GM23338 (cell line): ENCODE data around the gene MAPK6. TPM values are rescaled to one million over a fixed set of nuclear protein-coding genes. Genes with fewer than 3 reads are reported as not detected.

Source experiments
- ATAC-seq: fragments of 200-7000 bp; cut with Tn5 transposase; 3 replicates; pipeline ENCODE4 v1.9.1; 2020
- DNase-seq: peaks from one replicate; pipeline ENCODE4 v3.0.0-alpha.2; 2015; ENCODE audit warnings: low spot score
- H2AFZ ChIP-seq: fragments of 200-600 bp; sonication (generic); 2 replicates; pipeline ENCODE4 v1.8.0; 2016; ENCODE audit warnings: antibody characterized with exemption, mild to moderate bottlenecking, moderate library complexity
- H3F3A ChIP-seq: fragments of 200-600 bp; sonication (generic); replicated peaks from 2 replicates; pipeline ENCODE4 v1.8.0; 2017; ENCODE audit warnings: antibody characterized with exemption, mixed run types, low read depth
- H3K27ac ChIP-seq: fragments of 200-600 bp; sonication (generic); 2 replicates; pipeline ENCODE4 v1.6.1; 2016; ENCODE audit warnings: low read depth
- H3K27me3 ChIP-seq: fragments of 200-600 bp; sonication (generic); 2 replicates; pipeline ENCODE4 v1.8.0; 2016; ENCODE audit warnings: mild to moderate bottlenecking, mixed run types, moderate library complexity; ENCODE audit not compliant: insufficient read depth
- H3K36me3 ChIP-seq: fragments of 200-600 bp; sonication (generic); 2 replicates; pipeline ENCODE4 v1.8.0; 2016; ENCODE audit warnings: mild to moderate bottlenecking; ENCODE audit not compliant: insufficient read depth
- H3K4me1 ChIP-seq: fragments of 200-600 bp; sonication (generic); 2 replicates; pipeline ENCODE4 v1.8.0; 2016; ENCODE audit warnings: mild to moderate bottlenecking, moderate library complexity; ENCODE audit not compliant: insufficient read depth
- H3K4me2 ChIP-seq: fragments of 200-600 bp; sonication (generic); 2 replicates; pipeline ENCODE4 v1.7.1; 2017; ENCODE audit warnings: mixed run types
- H3K4me3 ChIP-seq: fragments of 200-600 bp; sonication (generic); 2 replicates; pipeline ENCODE4 v1.6.1; 2016; ENCODE audit warnings: mixed run types
- H3K79me2 ChIP-seq: fragments of 200-600 bp; sonication (generic); replicated peaks from 2 replicates; pipeline ENCODE4 v1.8.0; 2017; ENCODE audit warnings: mild to moderate bottlenecking; ENCODE audit not compliant: insufficient read depth
- H3K9me2 ChIP-seq: fragments of 200-600 bp; sonication (generic); 2 replicates; pipeline ENCODE4 v1.8.0; 2017; ENCODE audit not compliant: insufficient read depth
- H4K20me1 ChIP-seq: fragments of 200-600 bp; sonication (generic); replicated peaks from 2 replicates; pipeline ENCODE4 v1.8.0; 2017; ENCODE audit warnings: mild to moderate bottlenecking; ENCODE audit not compliant: insufficient read depth
- H3K27ac Mint-ChIP-seq: 2 replicates; pipeline ENCODE4 v1.8.0; 2020; ENCODE audit warnings: inconsistent platforms, mild to moderate bottlenecking, moderate library complexity, mixed read lengths
- H3K27me3 Mint-ChIP-seq: 3 replicates; pipeline ENCODE4 v1.8.0; 2022; ENCODE audit warnings: low read depth, mild to moderate bottlenecking, moderate library complexity, mixed read lengths, inconsistent platforms; ENCODE audit not compliant: insufficient read depth, poor library complexity
- H3K36me3 Mint-ChIP-seq: 3 replicates; pipeline ENCODE4 v1.8.0; 2021; ENCODE audit warnings: low read depth, mild to moderate bottlenecking, inconsistent platforms, moderate library complexity, mixed read lengths
- H3K4me1 Mint-ChIP-seq: 3 replicates; pipeline ENCODE4 v1.8.0; 2020; ENCODE audit warnings: mild to moderate bottlenecking, inconsistent platforms, mixed read lengths
- H3K4me3 Mint-ChIP-seq: 3 replicates; pipeline ENCODE4 v1.8.0; 2021; ENCODE audit warnings: moderate library complexity, mild to moderate bottlenecking, inconsistent platforms, mixed read lengths
- H3K9me3 Mint-ChIP-seq: 3 replicates; pipeline ENCODE4 v1.8.0; 2020; ENCODE audit warnings: moderate library complexity, mild to moderate bottlenecking, inconsistent platforms, mixed read lengths
- CREB1 ChIP-seq: fragments of 250-450 bp; sonication (Bioruptor Pico); IDR thresholded peaks from 2 replicates; pipeline ENCODE4 v1.5.0; 2020; ENCODE audit warnings: low read depth, mild to moderate bottlenecking, moderate library complexity
- CTCF ChIP-seq, 2 experiments: fragments of 200-600 bp in 1 of 2; sonication (generic) in 1 of 2; conservative IDR thresholded peaks; 2 replicates each; pipeline versions ENCODE4 v1.5.1 to v1.6.1; 2016 to 2017; ENCODE audit warnings: antibody characterized with exemption in 2 of 2, low read depth in 2 of 2, mild to moderate bottlenecking in 2 of 2, moderate library complexity in 1 of 2
- ETS1 ChIP-seq: IDR thresholded peaks from 2 replicates; pipeline ENCODE4 v1.6.1; 2016; ENCODE audit warnings: antibody characterized with exemption
- EZH2 ChIP-seq: fragments of 200-600 bp; sonication (generic); IDR thresholded peaks from one replicate; pipeline ENCODE4 v1.8.0; 2017; ENCODE audit warnings: antibody characterized with exemption, mild to moderate bottlenecking, low read depth; ENCODE audit not compliant: unreplicated experiment
- EZH2phosphoT487 ChIP-seq: fragments of 200-600 bp; sonication (generic); IDR thresholded peaks from one replicate; pipeline ENCODE4 v1.8.1; 2018; ENCODE audit warnings: antibody characterized with exemption; ENCODE audit not compliant: unreplicated experiment
- JUNB ChIP-seq: IDR thresholded peaks from one replicate; pipeline ENCODE4 v1.6.1; 2016; ENCODE audit warnings: antibody characterized with exemption; ENCODE audit not compliant: unreplicated experiment
- NANOG ChIP-seq: IDR thresholded peaks from 2 replicates; pipeline ENCODE4 v1.6.1; 2016; ENCODE audit warnings: antibody characterized with exemption, borderline replicate concordance
- POLR2AphosphoS5 ChIP-seq: IDR thresholded peaks from 2 replicates; pipeline ENCODE4 v1.6.1; 2016; ENCODE audit warnings: antibody characterized with exemption, low read depth
- REST ChIP-seq: IDR thresholded peaks from one replicate; pipeline ENCODE4 v1.6.1; 2018; ENCODE audit warnings: antibody characterized with exemption; ENCODE audit not compliant: unreplicated experiment
- STAT1 ChIP-seq: IDR thresholded peaks from one replicate; pipeline ENCODE4 v1.6.1; 2016; ENCODE audit warnings: antibody characterized with exemption; ENCODE audit not compliant: unreplicated experiment
- ZNF114 ChIP-seq: fragments of 250-450 bp; sonication (Bioruptor Pico); IDR thresholded peaks from 2 replicates; pipeline ENCODE4 v1.5.0; 2020; ENCODE audit warnings: mild to moderate bottlenecking, moderate library complexity
- ZNF331 ChIP-seq: fragments of 250-450 bp; sonication (Bioruptor Pico); IDR thresholded peaks from 2 replicates; pipeline ENCODE4 v1.5.0; 2020; ENCODE audit warnings: low read depth, mild to moderate bottlenecking, moderate library complexity
- polyA plus RNA-seq: library from polyadenylated mRNA; unstranded; fragments of >200 nt; fragmentation: Nextera tagmentation; extraction: Ambion mirVana; gene quantifications from 2 replicates; pipeline ENCODE4 v1.2.1, GENCODE V29; 2016
- total RNA-seq: library from RNA; depleted of rRNA; stranded (reverse); fragments of >200 nt; shearing (Covaris generic); gene quantifications from 2 replicates; pipeline ENCODE4 v1.2.3, GENCODE V29; 2014
- TF ChIP-seq, protein P1 (sequence below): fragments of 250-450 bp; sonication (Bioruptor Pico); IDR thresholded peaks from 2 replicates; pipeline ENCODE4 v1.5.0; 2020; ENCODE audit warnings: mild to moderate bottlenecking, moderate library complexity

The MAPK6 gene
- total and polyA plus RNA-seq, 2 experiments from 2014 or later: 40.9 to 92.3 TPM

GRCh38 chr15:52103217-52104207 is 84.5 kb downstream of the MAPK6 start:
- peaks cover 2% of the 10 kb centered on the region for H3K27me3 Mint-ChIP-seq
- no peak overlapping the region for H3K27ac ChIP-seq
- no peak overlapping the region for H3K27ac Mint-ChIP-seq
- H4K20me1 ChIP-seq: no peaks in the 10 kb centered on the region
- H3K4me1 Mint-ChIP-seq: no peaks in the 10 kb centered on the region; the same call in 2 of the 3 replicates
- no peaks in the 10 kb centered on the region for H3F3A ChIP-seq
- H3K9me2 ChIP-seq: peaks cover 3% of the 10 kb centered on the region; the same call in 1 of the 2 replicates
- TF ChIP-seq NANOG: no peak
- no peak for TF ChIP-seq EZH2
- no peak for TF ChIP-seq ZNF331
- TF ChIP-seq ETS1: no peak
- TF ChIP-seq ZNF114 (CRISPR knock-in tag): no peak
- no peak for TF ChIP-seq EZH2phosphoT487
- TF ChIP-seq STAT1: no peak
- TF ChIP-seq JUNB: no peak
- no peak for TF ChIP-seq REST
- no peak for TF ChIP-seq CREB1 (CRISPR knock-in tag)
- TF ChIP-seq POLR2AphosphoS5: no peak
- no peak for TF ChIP-seq CTCF (conservative IDR thresholded peaks at IDR 0.05; ENCODE audit: low read depth in 2 of 2)
- TF ChIP-seq, protein P1, sequence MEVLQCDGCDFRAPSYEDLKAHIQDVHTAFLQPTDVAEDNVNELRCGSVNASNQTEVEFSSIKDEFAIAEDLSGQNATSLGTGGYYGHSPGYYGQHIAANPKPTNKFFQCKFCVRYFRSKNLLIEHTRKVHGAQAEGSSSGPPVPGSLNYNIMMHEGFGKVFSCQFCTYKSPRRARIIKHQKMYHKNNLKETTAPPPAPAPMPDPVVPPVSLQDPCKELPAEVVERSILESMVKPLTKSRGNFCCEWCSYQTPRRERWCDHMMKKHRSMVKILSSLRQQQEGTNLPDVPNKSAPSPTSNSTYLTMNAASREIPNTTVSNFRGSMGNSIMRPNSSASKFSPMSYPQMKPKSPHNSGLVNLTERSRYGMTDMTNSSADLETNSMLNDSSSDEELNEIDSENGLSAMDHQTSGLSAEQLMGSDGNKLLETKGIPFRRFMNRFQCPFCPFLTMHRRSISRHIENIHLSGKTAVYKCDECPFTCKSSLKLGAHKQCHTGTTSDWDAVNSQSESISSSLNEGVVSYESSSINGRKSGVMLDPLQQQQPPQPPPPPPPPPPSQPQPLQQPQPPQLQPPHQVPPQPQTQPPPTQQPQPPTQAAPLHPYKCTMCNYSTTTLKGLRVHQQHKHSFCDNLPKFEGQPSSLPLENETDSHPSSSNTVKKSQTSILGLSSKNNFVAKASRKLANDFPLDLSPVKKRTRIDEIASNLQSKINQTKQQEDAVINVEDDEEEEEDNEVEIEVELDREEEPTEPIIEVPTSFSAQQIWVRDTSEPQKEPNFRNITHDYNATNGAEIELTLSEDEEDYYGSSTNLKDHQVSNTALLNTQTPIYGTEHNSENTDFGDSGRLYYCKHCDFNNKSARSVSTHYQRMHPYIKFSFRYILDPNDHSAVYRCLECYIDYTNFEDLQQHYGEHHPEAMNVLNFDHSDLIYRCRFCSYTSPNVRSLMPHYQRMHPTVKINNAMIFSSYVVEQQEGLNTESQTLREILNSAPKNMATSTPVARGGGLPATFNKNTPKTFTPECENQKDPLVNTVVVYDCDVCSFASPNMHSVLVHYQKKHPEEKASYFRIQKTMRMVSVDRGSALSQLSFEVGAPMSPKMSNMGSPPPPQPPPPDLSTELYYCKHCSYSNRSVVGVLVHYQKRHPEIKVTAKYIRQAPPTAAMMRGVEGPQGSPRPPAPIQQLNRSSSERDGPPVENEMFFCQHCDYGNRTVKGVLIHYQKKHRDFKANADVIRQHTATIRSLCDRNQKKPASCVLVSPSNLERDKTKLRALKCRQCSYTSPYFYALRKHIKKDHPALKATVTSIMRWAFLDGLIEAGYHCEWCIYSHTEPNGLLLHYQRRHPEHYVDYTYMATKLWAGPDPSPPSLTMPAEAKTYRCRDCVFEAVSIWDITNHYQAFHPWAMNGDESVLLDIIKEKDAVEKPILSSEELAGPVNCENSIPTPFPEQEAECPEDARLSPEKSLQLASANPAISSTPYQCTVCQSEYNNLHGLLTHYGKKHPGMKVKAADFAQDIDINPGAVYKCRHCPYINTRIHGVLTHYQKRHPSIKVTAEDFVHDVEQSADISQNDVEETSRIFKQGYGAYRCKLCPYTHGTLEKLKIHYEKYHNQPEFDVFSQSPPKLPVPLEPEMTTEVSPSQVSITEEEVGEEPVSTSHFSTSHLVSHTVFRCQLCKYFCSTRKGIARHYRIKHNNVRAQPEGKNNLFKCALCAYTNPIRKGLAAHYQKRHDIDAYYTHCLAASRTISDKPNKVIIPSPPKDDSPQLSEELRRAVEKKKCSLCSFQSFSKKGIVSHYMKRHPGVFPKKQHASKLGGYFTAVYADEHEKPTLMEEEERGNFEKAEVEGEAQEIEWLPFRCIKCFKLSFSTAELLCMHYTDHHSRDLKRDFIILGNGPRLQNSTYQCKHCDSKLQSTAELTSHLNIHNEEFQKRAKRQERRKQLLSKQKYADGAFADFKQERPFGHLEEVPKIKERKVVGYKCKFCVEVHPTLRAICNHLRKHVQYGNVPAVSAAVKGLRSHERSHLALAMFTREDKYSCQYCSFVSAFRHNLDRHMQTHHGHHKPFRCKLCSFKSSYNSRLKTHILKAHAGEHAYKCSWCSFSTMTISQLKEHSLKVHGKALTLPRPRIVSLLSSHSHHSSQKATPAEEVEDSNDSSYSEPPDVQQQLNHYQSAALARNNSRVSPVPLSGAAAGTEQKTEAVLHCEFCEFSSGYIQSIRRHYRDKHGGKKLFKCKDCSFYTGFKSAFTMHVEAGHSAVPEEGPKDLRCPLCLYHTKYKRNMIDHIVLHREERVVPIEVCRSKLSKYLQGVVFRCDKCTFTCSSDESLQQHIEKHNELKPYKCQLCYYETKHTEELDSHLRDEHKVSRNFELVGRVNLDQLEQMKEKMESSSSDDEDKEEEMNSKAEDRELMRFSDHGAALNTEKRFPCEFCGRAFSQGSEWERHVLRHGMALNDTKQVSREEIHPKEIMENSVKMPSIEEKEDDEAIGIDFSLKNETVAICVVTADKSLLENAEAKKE: no peak
- H3K4me3 ChIP-seq: no peak overlapping the region
- no peaks in the 10 kb centered on the region for H3K79me2 ChIP-seq
- no peaks in the 10 kb centered on the region for H3K27me3 ChIP-seq
- H3K9me3 Mint-ChIP-seq: no peaks in the 10 kb centered on the region
- H3K36me3 Mint-ChIP-seq: no peaks in the 10 kb centered on the region
- DNase-seq (no peak), ATAC-seq (no peak)
- no peaks in the 10 kb centered on the region for H3K36me3 ChIP-seq
- H3K4me2 ChIP-seq: no peak overlapping the region
- H3K4me3 Mint-ChIP-seq: no peak overlapping the region
- H3K4me1 ChIP-seq: peaks cover 1% of the 10 kb centered on the region; the same call in 1 of the 2 replicates
- H2AFZ ChIP-seq: no peak overlapping the region
